GM18499 (cell line): ENCODE results near the gene DHX35.
A peak's percentile ranks its signal among the peaks of the same experiment; 100 is the strongest.

Experiments used
- ATAC-seq: cut with Tn5 transposase; IDR thresholded peaks from one replicate; pipeline ENCODE4 v1.9.1; 2021; ENCODE audit warnings: moderate number of reproducible peaks; ENCODE audit not compliant: insufficient read depth, unreplicated experiment

The DHX35 gene, protein sequence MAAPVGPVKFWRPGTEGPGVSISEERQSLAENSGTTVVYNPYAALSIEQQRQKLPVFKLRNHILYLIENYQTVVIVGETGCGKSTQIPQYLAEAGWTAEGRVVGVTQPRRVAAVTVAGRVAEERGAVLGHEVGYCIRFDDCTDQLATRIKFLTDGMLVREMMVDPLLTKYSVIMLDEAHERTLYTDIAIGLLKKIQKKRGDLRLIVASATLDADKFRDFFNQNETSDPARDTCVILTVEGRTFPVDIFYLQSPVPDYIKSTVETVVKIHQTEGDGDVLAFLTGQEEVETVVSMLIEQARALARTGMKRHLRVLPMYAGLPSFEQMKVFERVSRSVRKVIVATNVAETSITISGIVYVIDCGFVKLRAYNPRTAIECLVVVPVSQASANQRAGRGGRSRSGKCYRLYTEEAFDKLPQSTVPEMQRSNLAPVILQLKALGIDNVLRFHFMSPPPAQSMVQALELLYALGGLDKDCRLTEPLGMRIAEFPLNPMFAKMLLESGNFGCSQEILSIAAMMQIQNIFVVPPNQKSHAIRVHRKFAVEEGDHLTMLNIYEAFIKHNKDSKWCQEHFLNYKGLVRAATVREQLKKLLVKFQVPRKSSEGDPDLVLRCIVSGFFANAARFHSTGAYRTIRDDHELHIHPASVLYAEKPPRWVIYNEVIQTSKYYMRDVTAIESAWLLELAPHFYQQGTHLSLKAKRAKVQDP

DNA sequence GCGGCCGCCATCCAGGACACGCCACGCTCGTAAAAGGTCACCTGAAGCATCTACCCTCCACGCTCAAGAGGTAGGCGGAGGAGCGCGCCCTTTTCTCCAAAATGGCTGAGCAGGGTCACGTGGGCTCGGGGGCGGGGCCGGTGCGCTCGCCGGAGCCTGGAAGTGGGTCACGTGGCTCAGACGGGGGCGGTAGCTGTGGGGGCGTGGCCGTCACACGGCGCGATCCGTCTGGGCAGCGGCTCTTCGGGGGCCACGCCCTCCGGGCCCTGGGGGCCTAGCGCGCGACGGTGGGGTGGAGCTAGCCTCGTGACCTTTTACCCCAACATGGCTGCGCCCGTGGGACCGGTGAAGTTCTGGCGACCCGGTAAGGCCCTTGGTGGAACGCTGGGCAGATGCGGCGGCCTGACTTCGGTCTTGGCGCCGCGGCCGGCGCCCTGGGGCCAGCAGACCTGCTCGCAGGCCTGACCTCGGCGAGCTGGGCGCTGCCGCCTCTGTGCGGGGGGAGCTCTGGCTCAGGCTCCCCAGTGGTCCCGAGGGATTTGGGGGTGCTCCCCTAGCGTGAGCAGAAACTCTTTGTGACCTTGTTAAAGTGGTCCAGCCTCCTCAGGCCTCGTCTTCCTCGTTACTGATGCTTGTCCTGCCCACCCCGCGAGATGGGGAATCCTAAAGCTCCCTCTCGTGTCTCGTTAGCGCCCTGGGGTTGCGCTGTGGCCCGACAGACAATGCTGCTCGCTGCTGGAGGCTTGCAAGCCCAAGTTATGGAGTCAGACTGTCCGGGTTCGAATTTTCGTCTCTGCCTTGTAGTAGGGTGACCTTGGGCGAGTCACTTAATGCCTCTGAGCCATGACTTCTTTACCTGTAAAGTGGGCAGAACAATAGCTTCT lies at the start of gene DHX35:
Gene DHX35, plus strand, starts transcription at position 301 of the 884 bp plus-strand sequence. Its CDS starts 24 bp downstream, at position 325.
- ATAC-seq = peak; percentile 75

DNA sequence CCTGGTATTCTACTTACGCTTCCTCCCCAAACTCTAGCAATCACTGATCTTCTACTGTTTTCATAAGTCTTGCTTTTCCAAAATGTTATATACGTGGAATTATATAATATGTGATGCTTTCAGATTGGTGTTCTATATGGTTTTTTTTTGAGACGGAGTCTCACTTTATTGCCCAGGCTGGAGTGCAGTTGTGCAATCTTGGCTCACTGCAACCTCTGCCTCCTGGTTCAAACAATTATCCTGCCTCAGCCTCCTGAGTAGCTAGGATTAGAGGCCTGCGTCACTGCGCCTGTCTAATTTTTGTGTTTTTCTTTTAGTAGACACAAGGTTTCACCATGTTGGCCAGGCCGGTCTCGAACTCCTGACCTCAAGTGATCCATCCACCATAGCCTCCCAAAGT lies 46.8 kb upstream of the DHX35 start:
- ATAC-seq = no peak

GRCh38 chr20:38917657-38918056 lies 44.5 kb upstream of the DHX35 start:
- ATAC-seq = no peak

DNA sequence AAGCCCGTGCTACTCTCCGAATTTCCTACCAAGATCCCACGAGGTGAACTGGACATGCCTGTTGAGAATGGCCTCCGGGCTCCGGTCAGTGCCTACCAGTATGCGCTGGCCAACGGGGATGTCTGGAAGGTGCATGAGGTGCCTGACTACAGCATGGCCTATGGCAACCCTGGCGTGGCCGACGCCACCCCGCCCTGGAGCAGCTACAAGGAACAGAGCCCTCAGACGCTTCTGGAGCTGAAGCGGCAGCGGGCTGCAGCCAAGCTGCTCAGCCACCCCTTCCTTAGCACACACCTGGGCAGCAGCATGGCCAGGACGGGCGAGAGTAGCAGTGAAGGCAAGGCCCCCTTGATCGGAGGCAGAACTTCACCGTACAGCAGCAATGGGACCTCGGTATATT lies 44.0 kb upstream of the DHX35 start:
- ATAC-seq = no peak

GRCh38 chr20:38919683-38920082 lies 42.5 kb upstream of the DHX35 start:
- ATAC-seq = no peak

GRCh38 chr20:38920411-38920810 lies 41.7 kb upstream of the DHX35 start:
- ATAC-seq = no peak

DNA sequence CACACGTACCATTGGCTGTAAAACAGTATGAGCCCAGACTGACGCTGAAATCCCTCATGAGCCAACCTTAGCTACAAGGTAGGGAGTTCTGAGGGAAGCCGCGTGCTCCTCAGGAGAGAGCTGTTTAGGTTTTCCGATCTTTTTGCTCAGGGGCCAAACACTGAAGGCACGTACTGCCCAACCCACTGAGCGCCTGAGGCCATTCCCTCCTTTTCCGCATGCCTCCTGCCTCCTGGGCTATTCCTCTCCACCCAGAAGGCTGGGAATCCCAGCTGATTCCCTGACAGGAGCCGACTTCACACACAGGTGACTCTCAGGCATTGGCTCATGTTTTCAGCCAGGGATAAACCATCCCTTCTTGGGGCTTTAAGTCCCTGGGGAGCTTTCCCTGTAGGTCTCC lies 41.3 kb upstream of the DHX35 start:
- no peak for ATAC-seq

DNA sequence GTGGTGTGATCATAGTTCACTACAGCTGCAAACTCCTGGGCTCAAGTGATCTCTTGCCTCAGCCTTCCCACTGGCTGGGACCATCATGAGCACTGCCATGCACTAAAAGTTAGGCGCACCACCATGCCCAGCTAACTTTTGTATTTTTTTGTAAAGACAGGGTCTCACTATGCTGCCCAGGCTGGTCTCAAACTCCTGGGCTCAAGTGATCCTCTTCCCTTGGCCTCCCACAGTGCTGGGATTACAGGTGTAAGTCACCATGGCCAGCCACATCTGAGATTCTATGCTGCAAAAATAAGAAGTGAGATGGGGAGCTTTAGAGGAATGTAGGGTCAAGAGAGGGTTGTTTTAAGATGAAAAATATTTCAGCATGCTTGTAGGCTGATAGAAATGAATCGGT lies 37.4 kb upstream of the DHX35 start:
- no peak for ATAC-seq

GRCh38 chr20:38926142-38926933 lies 35.8 kb upstream of the DHX35 start, which contains the start of gene FAM83D:
Gene FAM83D, plus strand, starts transcription at chr20:38926417. Its CDS starts 26 bp downstream, at chr20:38926443.
- peak; percentile 87 for ATAC-seq

DNA sequence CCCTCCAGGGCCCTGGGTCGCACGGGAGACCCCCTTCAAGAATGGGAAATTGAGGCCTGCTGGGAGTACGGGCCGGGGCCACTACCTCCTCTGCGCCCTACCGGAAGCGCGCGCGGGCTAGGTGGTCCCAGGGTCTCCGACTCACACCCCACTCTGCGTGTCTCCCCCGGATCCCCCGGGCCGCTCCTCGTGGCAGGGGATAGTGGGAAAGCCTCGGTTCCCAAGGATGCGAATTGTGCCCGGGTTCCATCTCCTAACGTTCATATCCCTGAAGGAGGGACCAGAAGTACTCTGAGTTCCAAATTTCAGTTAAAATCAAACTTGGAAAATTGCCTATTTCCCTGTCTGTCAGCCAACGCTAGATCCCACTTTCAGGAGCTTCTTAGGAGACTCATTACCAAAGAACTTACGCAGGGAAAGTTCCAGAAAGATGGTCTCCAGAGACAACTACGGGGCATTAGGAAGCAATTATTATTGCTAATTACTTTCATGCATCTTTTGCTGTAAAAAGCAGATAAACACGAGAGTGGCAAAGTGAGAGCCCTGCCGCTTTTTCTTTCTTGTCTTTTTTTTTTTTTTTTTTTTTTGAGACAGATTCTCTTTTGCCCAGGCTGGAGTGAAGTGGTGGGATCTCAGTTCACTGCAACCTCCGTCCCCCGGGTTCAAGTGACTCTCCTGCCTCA lies 35.1 kb upstream of the DHX35 start:
- no peak for ATAC-seq

DNA sequence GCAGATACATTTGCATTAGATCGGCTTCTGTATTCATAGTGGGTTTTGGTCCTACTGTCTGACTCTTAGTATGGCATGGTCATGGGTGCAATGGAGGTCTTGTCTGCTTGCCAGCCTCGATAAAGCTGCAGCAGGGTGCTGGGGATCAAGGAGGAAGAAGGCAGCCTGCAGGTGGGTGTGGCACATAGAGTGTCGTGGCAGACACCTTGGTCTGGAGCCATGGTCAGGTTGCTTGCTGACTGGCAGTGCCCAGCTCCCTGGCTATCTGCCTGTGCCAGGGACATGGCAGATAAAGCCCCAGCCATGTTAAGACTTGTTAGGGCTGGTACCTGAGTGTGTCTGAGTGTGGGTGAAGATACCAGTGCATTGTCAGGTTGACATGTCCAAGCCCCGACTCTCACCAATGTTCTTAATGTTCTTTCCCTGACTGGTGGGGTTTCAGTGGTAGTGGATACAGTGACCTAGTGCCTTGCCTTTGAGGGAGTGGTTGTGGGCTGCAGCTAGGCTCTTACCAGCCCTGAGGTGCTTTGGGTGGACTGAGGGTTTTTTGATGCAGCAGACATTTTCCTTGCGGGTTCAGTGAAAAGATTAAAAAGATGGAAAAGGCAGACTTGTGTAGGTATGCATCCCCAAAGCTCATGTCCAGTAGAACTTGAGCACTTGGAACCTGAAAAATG lies 34.1 kb upstream of the DHX35 start:
- no peak for ATAC-seq

DNA sequence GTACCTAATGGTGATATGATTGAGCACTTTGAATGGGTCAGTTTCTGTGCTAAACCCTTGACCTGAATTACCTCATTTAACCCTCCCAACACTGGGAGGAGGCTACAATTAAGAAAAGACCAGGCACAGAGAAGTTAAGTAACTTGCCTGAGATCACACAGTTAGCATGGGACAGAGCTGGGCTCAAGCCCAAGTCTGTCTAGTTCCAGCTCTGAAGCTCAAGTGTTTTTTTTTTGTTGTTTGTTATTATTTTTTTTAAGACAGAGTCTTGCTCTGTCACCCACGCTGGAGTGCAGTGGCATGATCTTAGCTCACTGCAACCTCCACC lies 31.9 kb upstream of the DHX35 start:
- no peak for ATAC-seq

DNA sequence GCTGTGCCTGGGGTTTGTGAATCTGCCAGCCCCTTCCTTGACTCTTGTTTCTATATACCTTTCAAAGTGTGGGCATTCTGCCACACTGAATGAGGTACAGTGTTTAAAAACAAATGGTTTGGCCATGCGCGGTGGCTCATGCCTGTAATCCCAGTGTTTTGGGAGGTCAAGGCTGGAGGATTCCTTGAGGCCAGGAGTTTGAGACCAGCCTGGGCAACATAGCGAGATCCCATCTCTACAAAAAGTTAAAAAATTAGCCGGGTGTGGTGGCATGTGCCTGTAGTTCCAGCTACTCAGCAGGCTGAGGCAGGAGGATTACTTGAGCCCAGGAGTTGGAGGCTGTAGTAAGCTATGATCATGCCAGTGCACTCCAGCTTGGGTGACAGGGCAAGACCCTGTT lies 30.2 kb upstream of the DHX35 start:
- ATAC-seq = no peak

DNA sequence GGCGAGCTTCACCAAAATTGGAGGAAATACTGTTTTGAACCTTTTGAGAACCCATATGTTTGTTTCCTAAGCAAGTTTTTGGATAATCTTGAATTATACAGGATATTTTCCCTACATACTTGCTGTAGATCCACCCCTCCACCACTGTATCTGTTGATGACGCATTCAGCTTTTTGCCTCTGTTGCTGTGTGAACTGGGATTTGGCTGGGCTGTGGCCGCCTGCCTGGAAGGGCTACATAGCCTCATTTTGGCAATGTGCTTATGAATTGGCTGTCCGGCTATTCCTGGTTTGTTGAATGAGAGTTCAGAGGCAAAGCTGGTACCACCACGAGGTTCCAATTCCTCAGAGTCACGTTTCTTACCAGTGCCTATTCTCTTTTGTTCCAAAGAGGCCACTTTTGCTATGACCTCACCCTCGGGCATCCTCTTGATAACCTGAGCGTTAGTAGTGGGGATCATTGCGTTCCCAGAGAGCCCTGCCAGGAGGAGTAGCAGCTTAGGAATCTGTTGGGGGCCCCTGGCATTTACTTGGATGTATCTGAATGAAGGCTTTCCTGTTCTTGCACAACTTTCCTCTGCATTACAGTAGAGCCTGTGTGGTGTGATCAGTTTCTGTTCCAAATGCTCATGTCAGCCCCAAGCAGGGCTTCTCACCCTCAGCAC lies 29.6 kb upstream of the DHX35 start:
- ATAC-seq = no peak

GRCh38 chr20:38934530-38934929 lies 27.6 kb upstream of the DHX35 start:
- no peak for ATAC-seq

- ATAC-seq = no peak
Measured at GRCh38 chr20:38935285-38935684, 26.9 kb upstream of the DHX35 start.

- no peak for ATAC-seq
Measured at GRCh38 chr20:38935967-38936407, 26.2 kb upstream of the DHX35 start.

DNA sequence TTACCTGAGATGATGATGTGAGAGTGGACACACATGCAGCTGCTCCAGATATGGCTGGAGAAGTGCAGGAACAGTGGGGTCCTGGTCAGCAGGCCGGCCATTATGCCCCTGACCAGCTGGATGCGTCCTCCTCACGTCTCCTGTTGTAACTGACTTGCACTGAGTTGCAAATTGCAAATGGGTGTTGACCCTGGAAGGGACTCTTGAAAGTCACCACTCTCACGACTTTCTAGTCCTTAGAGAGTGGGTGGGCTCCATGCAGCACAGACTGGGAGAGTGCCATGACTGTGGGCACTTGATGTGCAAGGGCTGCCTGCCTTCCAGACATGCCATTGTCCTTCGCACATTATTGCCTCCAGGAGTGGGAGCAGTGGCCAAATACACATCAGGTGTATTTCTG lies 25.1 kb upstream of the DHX35 start:
- no peak for ATAC-seq
